ENCODE data around the gene PRR18. TPM values are rescaled to one million over a fixed set of nuclear protein-coding genes. Genes with fewer than 3 reads are reported as not detected.

Gene PRR18
- total and polyA plus RNA-seq, 2 donors (not counting 1 experiment from before 2014, with no cell fraction given) = not detected

- H3K79me2 ChIP-seq (ENCODE audit: control insufficient read depth, insufficient read depth, low read length) = no peaks in the 10 kb centered on the region
- H3K4me2 ChIP-seq (ENCODE audit: extremely low read depth, insufficient read depth, low read length) = no peak overlapping the region
Measured at GRCh38 chr6:166301611-166302529, 6.3 kb downstream of the PRR18 start.

GRCh38 chr6:166300357-166300987 is 7.7 kb downstream of the PRR18 start:
- H3K27me3 ChIP-seq (ENCODE audit: control insufficient read depth, insufficient read depth, low read length) = peaks cover 1% of the 10 kb centered on the region
- no peaks in the 10 kb centered on the region for H3K9me3 ChIP-seq (ENCODE audit: control insufficient read depth, insufficient read depth, low read depth, low read length)
- H3K4me2 ChIP-seq (ENCODE audit: extremely low read depth, insufficient read depth, low read length) = no peak overlapping the region
- no peak overlapping the region for H3K9ac ChIP-seq (ENCODE audit: insufficient read depth, low read length)
- no peaks in the 10 kb centered on the region for H3K36me3 ChIP-seq (ENCODE audit: control insufficient read depth, insufficient read depth, low read length)
- no peaks in the 10 kb centered on the region for H3K4me1 ChIP-seq (ENCODE audit: control insufficient read depth, extremely low read depth, insufficient read depth, low read length)
- TF ChIP-seq EZH2 (IDR thresholded peaks at IDR 0.05; ENCODE audit: low read length, missing control alignments) = no peak
- no peak for TF ChIP-seq CTCF (conservative IDR thresholded peaks at IDR 0.05 in 1 of 2, IDR thresholded peaks at IDR 0.05 in 1 of 2; ENCODE audit: low read depth in 1 of 2, low read length in 2 of 2)
- no peak overlapping the region for H3K4me3 ChIP-seq (replicated peaks in 1 of 4; ENCODE audit: control extremely low read depth in 1 of 4, insufficient read depth in 1 of 4, low read depth in 3 of 4, low read length in 4 of 4)
- no peak overlapping the region for H3K27ac ChIP-seq (ENCODE audit: insufficient read depth, low read length)
- no peak for DNase-seq (ENCODE audit: low read depth in 2 of 2)
- H3K79me2 ChIP-seq (ENCODE audit: control insufficient read depth, insufficient read depth, low read length) = no peaks in the 10 kb centered on the region
- no peak overlapping the region for H2AFZ ChIP-seq (ENCODE audit: low read length)
- H4K20me1 ChIP-seq (ENCODE audit: control insufficient read depth, extremely low read depth, insufficient read depth, low read length) = no peaks in the 10 kb centered on the region

More at GRCh38 chr6:166301611-166302529, 6.3 kb downstream of the PRR18 start:
- Histone ChIP-seq H3K27me3 (ENCODE audit: control insufficient read depth, insufficient read depth, low read length) (peaks cover 11% of the 10 kb centered on the region), H3K36me3 (ENCODE audit: control insufficient read depth, insufficient read depth, low read length) (no peaks in the 10 kb centered on the region), H3K9me3 (ENCODE audit: control insufficient read depth, insufficient read depth, low read depth, low read length) (no peaks in the 10 kb centered on the region), H3K27ac (ENCODE audit: insufficient read depth, low read length) (no peak overlapping the region), H2AFZ (ENCODE audit: low read length) (no peak overlapping the region), H4K20me1 (ENCODE audit: control insufficient read depth, extremely low read depth, insufficient read depth, low read length) (no peaks in the 10 kb centered on the region), H3K9ac (ENCODE audit: insufficient read depth, low read length) (no peak overlapping the region), H3K4me1 (ENCODE audit: control insufficient read depth, extremely low read depth, insufficient read depth, low read length) (no peaks in the 10 kb centered on the region), H3K4me3 (replicated peaks in 1 of 4; ENCODE audit: control extremely low read depth in 1 of 4, insufficient read depth in 1 of 4, low read depth in 3 of 4, low read length in 4 of 4) (no peak overlapping the region)
- DNase-seq (ENCODE audit: low read depth in 2 of 2) = no peak
- TF ChIP-seq EZH2 (IDR thresholded peaks at IDR 0.05; ENCODE audit: low read length, missing control alignments) (no peak), CTCF (conservative IDR thresholded peaks at IDR 0.05 in 1 of 2, IDR thresholded peaks at IDR 0.05 in 1 of 2; ENCODE audit: low read depth in 1 of 2, low read length in 2 of 2) (no peak)

DNA sequence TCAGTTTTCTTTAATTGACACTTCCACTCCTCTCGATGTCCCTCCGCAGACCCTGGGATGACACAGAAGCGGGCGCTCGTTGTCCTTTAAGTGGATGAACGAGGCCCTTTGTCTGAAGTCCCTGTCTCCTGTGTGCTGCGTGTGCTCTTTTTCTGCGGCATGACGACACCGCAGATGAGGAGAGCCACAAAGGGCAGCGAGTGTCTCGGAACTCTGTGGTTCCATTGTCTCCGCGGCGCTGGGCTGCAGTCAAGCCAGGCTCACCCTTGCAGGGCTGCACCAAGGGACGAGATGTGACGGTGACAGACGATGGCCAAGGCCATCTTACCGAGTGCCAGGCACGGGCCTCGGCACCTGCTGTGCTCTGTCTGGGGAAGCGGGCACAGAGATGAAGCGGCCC is 10.6 kb downstream of the PRR18 start:
- DNase-seq (ENCODE audit: low read depth in 2 of 2) = no peak
- Histone ChIP-seq H3K27ac (ENCODE audit: insufficient read depth, low read length) (no peak overlapping the region), H3K36me3 (ENCODE audit: control insufficient read depth, insufficient read depth, low read length) (no peaks in the 10 kb centered on the region), H3K79me2 (ENCODE audit: control insufficient read depth, insufficient read depth, low read length) (no peaks in the 10 kb centered on the region), H3K4me3 (replicated peaks in 1 of 4; ENCODE audit: control extremely low read depth in 1 of 4, insufficient read depth in 1 of 4, low read depth in 3 of 4, low read length in 4 of 4) (no peak overlapping the region), H3K4me1 (ENCODE audit: control insufficient read depth, extremely low read depth, insufficient read depth, low read length) (no peaks in the 10 kb centered on the region), H3K27me3 (ENCODE audit: control insufficient read depth, insufficient read depth, low read length) (no peaks in the 10 kb centered on the region), H4K20me1 (ENCODE audit: control insufficient read depth, extremely low read depth, insufficient read depth, low read length) (no peaks in the 10 kb centered on the region), H3K4me2 (ENCODE audit: extremely low read depth, insufficient read depth, low read length) (no peak overlapping the region), H2AFZ (ENCODE audit: low read length) (no peak overlapping the region), H3K9ac (ENCODE audit: insufficient read depth, low read length) (no peak overlapping the region), H3K9me3 (ENCODE audit: control insufficient read depth, insufficient read depth, low read depth, low read length) (no peaks in the 10 kb centered on the region)
- no peak for TF ChIP-seq EZH2 (IDR thresholded peaks at IDR 0.05; ENCODE audit: low read length, missing control alignments)
- no peak for TF ChIP-seq CTCF (conservative IDR thresholded peaks at IDR 0.05 in 1 of 2, IDR thresholded peaks at IDR 0.05 in 1 of 2; ENCODE audit: low read depth in 1 of 2, low read length in 2 of 2)

All from fibroblast of lung (primary cell).